Activated T-helper 17 cell treated with anti-CD3 and anti-CD28 coated beads, Interleukin-2, amount 50 U/mL, for 72 hours (primary cell): ENCODE data around the gene COL13A1. TPM values are rescaled to one million over a fixed set of nuclear protein-coding genes. Genes with fewer than 3 reads are reported as not detected.

Experiments used
- ATAC-seq: fragments of 150-1000 bp; cut with Tn5 transposase; replicated peaks from 2 replicates; pipeline ENCODE4 v1.10.0; 2021; ENCODE audit warnings: mild to moderate bottlenecking, moderate library complexity
- H3K27ac Mint-ChIP-seq: one replicate; pipeline ENCODE4 v1.8.0; 2022; ENCODE audit warnings: mixed read lengths
- H3K27me3 Mint-ChIP-seq: one replicate; pipeline ENCODE4 v1.8.0; 2022; ENCODE audit warnings: mixed read lengths
- H3K36me3 Mint-ChIP-seq: one replicate; pipeline ENCODE4 v1.8.0; 2022; ENCODE audit warnings: low read depth, mild to moderate bottlenecking, mixed read lengths
- H3K4me1 Mint-ChIP-seq: one replicate; pipeline ENCODE4 v1.8.0; 2022; ENCODE audit warnings: mixed read lengths
- H3K4me3 Mint-ChIP-seq: one replicate; pipeline ENCODE4 v1.8.0; 2022; ENCODE audit warnings: mild to moderate bottlenecking, mixed read lengths
- H3K9me3 Mint-ChIP-seq: one replicate; pipeline ENCODE4 v1.8.0; 2022; ENCODE audit warnings: mixed read lengths
- total RNA-seq, 2 donors: library from RNA; stranded (reverse); gene quantifications; one replicate each; pipeline ENCODE4 v1.2.3, GENCODE V29; 2022

Gene COL13A1
- total RNA-seq, 2 donors from 2014 or later = not detected

GRCh38 chr10:69938541-69938991 is 136.9 kb downstream of the COL13A1 start:
- no peaks in the 10 kb centered on the region for H3K9me3 Mint-ChIP-seq
- no peaks in the 10 kb centered on the region for H3K4me1 Mint-ChIP-seq
- H3K4me3 Mint-ChIP-seq = no peak overlapping the region
- H3K27ac Mint-ChIP-seq = no peak overlapping the region
- no peaks in the 10 kb centered on the region for H3K36me3 Mint-ChIP-seq
- ATAC-seq = no peak
- no peaks in the 10 kb centered on the region for H3K27me3 Mint-ChIP-seq

- H3K9me3 Mint-ChIP-seq = no peaks in the 10 kb centered on the region
- no peak overlapping the region for H3K27ac Mint-ChIP-seq
- H3K4me3 Mint-ChIP-seq = no peak overlapping the region
- H3K27me3 Mint-ChIP-seq = no peaks in the 10 kb centered on the region
- no peaks in the 10 kb centered on the region for H3K36me3 Mint-ChIP-seq
- ATAC-seq = no peak
- H3K4me1 Mint-ChIP-seq = no peaks in the 10 kb centered on the region
Observed at GRCh38 chr10:69939061-69939460, 137.4 kb downstream of the COL13A1 start.

GRCh38 chr10:69939481-69939880 is 137.8 kb downstream of the COL13A1 start:
- ATAC-seq = no peak
- no peaks in the 10 kb centered on the region for H3K36me3 Mint-ChIP-seq
- H3K4me3 Mint-ChIP-seq = no peak overlapping the region
- H3K27me3 Mint-ChIP-seq = no peaks in the 10 kb centered on the region
- H3K4me1 Mint-ChIP-seq = no peaks in the 10 kb centered on the region
- no peaks in the 10 kb centered on the region for H3K9me3 Mint-ChIP-seq
- no peak overlapping the region for H3K27ac Mint-ChIP-seq

- Mint-ChIP-seq H3K4me3 (no peak overlapping the region), H3K27me3 (no peaks in the 10 kb centered on the region), H3K36me3 (no peaks in the 10 kb centered on the region), H3K4me1 (no peaks in the 10 kb centered on the region), H3K9me3 (no peaks in the 10 kb centered on the region), H3K27ac (no peak overlapping the region)
- no peak for ATAC-seq
Observed at GRCh38 chr10:69941730-69942129, 140.0 kb downstream of the COL13A1 start.

GRCh38 chr10:69943292-69943820 is 141.7 kb downstream of the COL13A1 start:
- no peak overlapping the region for H3K4me3 Mint-ChIP-seq
- no peaks in the 10 kb centered on the region for H3K9me3 Mint-ChIP-seq
- no peak for ATAC-seq
- H3K27ac Mint-ChIP-seq = no peak overlapping the region
- H3K4me1 Mint-ChIP-seq = no peaks in the 10 kb centered on the region
- H3K36me3 Mint-ChIP-seq = no peaks in the 10 kb centered on the region
- H3K27me3 Mint-ChIP-seq = no peaks in the 10 kb centered on the region

- H3K27ac Mint-ChIP-seq = no peak overlapping the region
- H3K4me3 Mint-ChIP-seq = no peak overlapping the region
- no peaks in the 10 kb centered on the region for H3K4me1 Mint-ChIP-seq
- no peaks in the 10 kb centered on the region for H3K36me3 Mint-ChIP-seq
- no peak for ATAC-seq
- peaks cover 4% of the 10 kb centered on the region for H3K27me3 Mint-ChIP-seq
- H3K9me3 Mint-ChIP-seq = no peaks in the 10 kb centered on the region
Observed at GRCh38 chr10:69944761-69945160, 143.1 kb downstream of the COL13A1 start.

- Mint-ChIP-seq H3K4me3 (no peak overlapping the region), H3K27me3 (peaks cover 16% of the 10 kb centered on the region), H3K27ac (no peak overlapping the region), H3K4me1 (no peaks in the 10 kb centered on the region), H3K36me3 (no peaks in the 10 kb centered on the region), H3K9me3 (no peaks in the 10 kb centered on the region)
- ATAC-seq = no peak
Observed at GRCh38 chr10:69948261-69948660, 146.6 kb downstream of the COL13A1 start.

- Mint-ChIP-seq H3K36me3 (no peaks in the 10 kb centered on the region), H3K27ac (no peak overlapping the region), H3K4me3 (no peak overlapping the region), H3K4me1 (no peaks in the 10 kb centered on the region), H3K27me3 (peaks cover 16% of the 10 kb centered on the region), H3K9me3 (no peaks in the 10 kb centered on the region)
- no peak for ATAC-seq
Observed at GRCh38 chr10:69949770-69950169, 148.1 kb downstream of the COL13A1 start.

- ATAC-seq = no peak
- Mint-ChIP-seq H3K27me3 (peaks cover 26% of the 10 kb centered on the region), H3K4me1 (no peaks in the 10 kb centered on the region), H3K27ac (no peak overlapping the region), H3K4me3 (no peak overlapping the region), H3K36me3 (no peaks in the 10 kb centered on the region), H3K9me3 (no peaks in the 10 kb centered on the region)
Observed at GRCh38 chr10:69951658-69952057, 150.0 kb downstream of the COL13A1 start.

- Mint-ChIP-seq H3K27ac (no peak overlapping the region), H3K27me3 (peaks cover 31% of the 10 kb centered on the region), H3K4me1 (no peaks in the 10 kb centered on the region), H3K36me3 (no peaks in the 10 kb centered on the region), H3K9me3 (no peaks in the 10 kb centered on the region), H3K4me3 (no peak overlapping the region)
- no peak for ATAC-seq
Observed at GRCh38 chr10:69952069-69952800, 150.5 kb downstream of the COL13A1 start.

GRCh38 chr10:69952821-69953221 is 151.1 kb downstream of the COL13A1 start:
- no peak overlapping the region for H3K27ac Mint-ChIP-seq
- H3K4me1 Mint-ChIP-seq = no peaks in the 10 kb centered on the region
- H3K9me3 Mint-ChIP-seq = no peaks in the 10 kb centered on the region
- peaks cover 37% of the 10 kb centered on the region for H3K27me3 Mint-ChIP-seq
- ATAC-seq = no peak
- H3K36me3 Mint-ChIP-seq = no peaks in the 10 kb centered on the region
- H3K4me3 Mint-ChIP-seq = no peak overlapping the region

GRCh38 chr10:69953851-69954250 is 152.1 kb downstream of the COL13A1 start:
- ATAC-seq = no peak
- H3K27me3 Mint-ChIP-seq = peaks cover 40% of the 10 kb centered on the region
- no peaks in the 10 kb centered on the region for H3K9me3 Mint-ChIP-seq
- no peak overlapping the region for H3K27ac Mint-ChIP-seq
- no peaks in the 10 kb centered on the region for H3K4me1 Mint-ChIP-seq
- H3K4me3 Mint-ChIP-seq = no peak overlapping the region
- H3K36me3 Mint-ChIP-seq = no peaks in the 10 kb centered on the region

GRCh38 chr10:69955211-69955805 is 153.6 kb downstream of the COL13A1 start:
- H3K9me3 Mint-ChIP-seq = no peaks in the 10 kb centered on the region
- H3K36me3 Mint-ChIP-seq = no peaks in the 10 kb centered on the region
- H3K4me3 Mint-ChIP-seq = no peak overlapping the region
- ATAC-seq = no peak
- no peak overlapping the region for H3K27ac Mint-ChIP-seq
- peaks cover 31% of the 10 kb centered on the region for H3K27me3 Mint-ChIP-seq
- no peaks in the 10 kb centered on the region for H3K4me1 Mint-ChIP-seq

- peaks cover 28% of the 10 kb centered on the region for H3K27me3 Mint-ChIP-seq
- H3K4me3 Mint-ChIP-seq = no peak overlapping the region
- no peak for ATAC-seq
- H3K9me3 Mint-ChIP-seq = no peaks in the 10 kb centered on the region
- H3K27ac Mint-ChIP-seq = no peak overlapping the region
- no peaks in the 10 kb centered on the region for H3K4me1 Mint-ChIP-seq
- no peaks in the 10 kb centered on the region for H3K36me3 Mint-ChIP-seq
Observed at GRCh38 chr10:69955897-69956740, 154.4 kb downstream of the COL13A1 start.
